ENCODE data around the gene DDX53. TPM values are rescaled to one million over a fixed set of nuclear protein-coding genes. Genes with fewer than 3 reads are reported as not detected.

The DDX53 gene
- total RNA-seq (2022; extraction: Qiagen RNA extraction; ENCODE audit: low read depth) = not detected in 5 replicates

GRCh38 chrX:22999696-23000223 is at the start of gene DDX53:
Gene DDX53 (plus strand): TSS chrX:22999960. CDS start chrX:23000058, 98 bp downstream.

